Astrocyte (in vitro differentiated cells and primary cell): ENCODE measurements around the gene CCNI. TPM values are rescaled to one million over a fixed set of nuclear protein-coding genes. Genes with fewer than 3 reads are reported as not detected.

ENCODE experiments used
- DNase-seq: peaks from one replicate; pipeline ENCODE4 v3.0.0-alpha.2; 2010; ENCODE audit warnings: low read depth
- FAIRE-seq: peaks from 2 replicates; lab custom pipeline; 2011; peaks lifted over from hg19 to GRCh38; lab: Jason Lieb, UNC
- H2AFZ ChIP-seq: 2 replicates; pipeline ENCODE4 v1.6.0; 2012; ENCODE audit warnings: low read depth, low read length, inconsistent platforms
- H3K27ac ChIP-seq: 2 replicates; pipeline ENCODE4 v1.5.1; 2011; ENCODE audit warnings: low read depth, low read length, inconsistent platforms
- H3K27me3 ChIP-seq: 2 replicates; pipeline ENCODE4 v1.6.0; 2011; ENCODE audit warnings: low read length, inconsistent platforms; ENCODE audit not compliant: insufficient read depth
- H3K36me3 ChIP-seq: 2 replicates; pipeline ENCODE4 v1.5.1; 2011; ENCODE audit warnings: low read length, inconsistent platforms; ENCODE audit not compliant: insufficient read depth
- H3K4me1 ChIP-seq: 2 replicates; pipeline ENCODE4 v1.5.1; 2011; ENCODE audit warnings: low read length, inconsistent platforms; ENCODE audit not compliant: insufficient read depth
- H3K4me2 ChIP-seq: 2 replicates; pipeline ENCODE4 v1.6.0; 2012; ENCODE audit warnings: low read length, inconsistent platforms
- H3K4me3 ChIP-seq: 2 replicates; pipeline ENCODE4 v1.5.1; 2011; ENCODE audit warnings: low read depth, mild to moderate bottlenecking, low read length, inconsistent platforms; ENCODE audit not compliant: insufficient read depth
- H3K79me2 ChIP-seq: 2 replicates; pipeline ENCODE4 v1.6.0; 2012; ENCODE audit warnings: mild to moderate bottlenecking, low read length, inconsistent platforms; ENCODE audit not compliant: insufficient read depth
- H3K9ac ChIP-seq: 2 replicates; pipeline ENCODE4 v1.6.0; 2012; ENCODE audit warnings: mild to moderate bottlenecking, low read length, inconsistent platforms
- H3K9me3 ChIP-seq: 2 replicates; pipeline ENCODE4 v1.5.1; 2012; ENCODE audit warnings: low read depth, mild to moderate bottlenecking, low read length, inconsistent platforms; ENCODE audit not compliant: insufficient read depth
- H4K20me1 ChIP-seq: 2 replicates; pipeline ENCODE4 v1.6.0; 2012; ENCODE audit warnings: low read length, inconsistent platforms; ENCODE audit not compliant: insufficient read depth
- H3K27ac Mint-ChIP-seq: one replicate; pipeline ENCODE4 v1.8.0; 2021; ENCODE audit warnings: mild to moderate bottlenecking, mixed read lengths; ENCODE audit not compliant: unreplicated experiment
- H3K27me3 Mint-ChIP-seq: one replicate; pipeline ENCODE4 v1.8.0; 2021; ENCODE audit warnings: low read depth, mixed read lengths; ENCODE audit not compliant: unreplicated experiment
- H3K36me3 Mint-ChIP-seq: one replicate; pipeline ENCODE4 v1.8.0; 2021; ENCODE audit warnings: low read depth, mixed read lengths; ENCODE audit not compliant: unreplicated experiment
- H3K4me1 Mint-ChIP-seq: one replicate; pipeline ENCODE4 v1.8.0; 2021; ENCODE audit warnings: low read depth, mixed read lengths; ENCODE audit not compliant: unreplicated experiment
- H3K4me3 Mint-ChIP-seq: one replicate; pipeline ENCODE4 v1.8.0; 2021; ENCODE audit warnings: mild to moderate bottlenecking, moderate library complexity, mixed read lengths; ENCODE audit not compliant: unreplicated experiment
- H3K9me3 Mint-ChIP-seq: one replicate; pipeline ENCODE4 v1.8.0; 2021; ENCODE audit warnings: mild to moderate bottlenecking, mixed read lengths; ENCODE audit not compliant: unreplicated experiment
- EZH2 ChIP-seq: IDR thresholded peaks from 2 replicates; pipeline ENCODE4 v1.6.1; 2012; ENCODE audit warnings: mild to moderate bottlenecking, low read length, inconsistent platforms; ENCODE audit not compliant: insufficient read depth
- total RNA-seq: library from RNA; stranded (reverse); gene quantifications from 2 replicates; pipeline ENCODE4 v1.2.1, GENCODE V29; 2021
- TF ChIP-seq, protein P1 (sequence below): IDR thresholded peaks from 2 replicates; pipeline ENCODE4 v1.5.1; 2011; ENCODE audit warnings: low read depth, mild to moderate bottlenecking, inconsistent platforms, low read length, moderate library complexity; ENCODE audit not compliant: insufficient read depth

CCNI gene
- total RNA-seq, 1 donor from 2014 or later: 141 TPM

DNA sequence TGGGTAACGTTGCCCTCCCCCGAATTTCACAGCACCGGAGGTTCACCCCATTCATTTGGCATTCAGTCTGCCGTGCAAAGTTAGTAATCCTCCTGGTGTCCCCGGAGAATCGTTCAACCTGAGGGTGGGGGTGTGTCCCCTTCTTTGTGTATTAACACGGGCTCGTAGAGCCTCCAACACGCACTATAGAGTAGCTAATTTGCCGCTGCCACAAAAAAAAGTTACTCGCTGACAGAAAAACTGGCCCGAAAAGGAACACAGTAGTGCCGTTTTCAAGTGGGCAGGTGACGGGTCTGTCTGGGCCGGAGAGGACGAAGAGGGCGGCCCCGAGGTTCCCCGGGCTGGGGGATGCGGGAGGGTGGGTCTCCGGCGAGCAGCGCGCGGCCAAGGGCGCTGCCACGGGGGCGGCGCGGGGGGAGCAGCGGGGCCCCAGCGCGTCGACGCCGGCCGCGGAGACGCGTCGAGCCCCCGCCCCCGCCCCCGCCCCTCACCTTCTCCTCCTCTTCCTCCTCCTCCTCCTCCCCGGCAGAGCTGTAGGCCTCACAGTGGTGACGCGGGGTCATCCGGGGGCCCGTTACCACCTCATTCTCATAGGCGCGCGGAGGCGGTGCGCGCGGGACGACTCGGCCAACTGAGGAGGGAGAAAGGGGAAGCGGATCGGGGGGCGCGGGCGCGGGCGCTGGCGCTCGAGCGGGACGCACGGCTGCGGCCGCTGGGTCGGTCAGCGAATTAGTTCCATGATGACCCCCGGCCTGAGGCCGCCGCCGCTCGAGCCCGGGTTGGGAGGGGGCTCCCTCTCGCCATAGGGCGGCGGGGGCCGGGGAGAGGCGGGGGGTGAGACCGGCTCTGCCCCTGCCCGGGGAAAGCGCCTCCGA, 571 bp downstream of the CCNI start:
- Histone ChIP-seq H3K27me3 (no peaks in the 10 kb centered on the region), H4K20me1 (peaks cover 47% of the 10 kb centered on the region), H3K4me1 (peaks cover 18% of the 10 kb centered on the region), H3K27ac (peak overlapping the region; percentile 100), H3K79me2 (peaks cover 67% of the 10 kb centered on the region), H3K4me3 (peak overlapping the region; percentile 79), H2AFZ (peak overlapping the region; percentile 40), H3K9ac (peak overlapping the region; percentile 98), H3K4me2 (peak overlapping the region; percentile 88), H3K9me3 (no peaks in the 10 kb centered on the region), H3K36me3 (no peaks in the 10 kb centered on the region)
- no peak for FAIRE-seq
- Mint-ChIP-seq H3K4me1 (peaks cover 14% of the 10 kb centered on the region), H3K27me3 (no peaks in the 10 kb centered on the region), H3K36me3 (peaks cover 1% of the 10 kb centered on the region), H3K4me3 (peak overlapping the region; percentile 95), H3K9me3 (no peaks in the 10 kb centered on the region), H3K27ac (peak overlapping the region; percentile 100)
- TF ChIP-seq, protein P1, sequence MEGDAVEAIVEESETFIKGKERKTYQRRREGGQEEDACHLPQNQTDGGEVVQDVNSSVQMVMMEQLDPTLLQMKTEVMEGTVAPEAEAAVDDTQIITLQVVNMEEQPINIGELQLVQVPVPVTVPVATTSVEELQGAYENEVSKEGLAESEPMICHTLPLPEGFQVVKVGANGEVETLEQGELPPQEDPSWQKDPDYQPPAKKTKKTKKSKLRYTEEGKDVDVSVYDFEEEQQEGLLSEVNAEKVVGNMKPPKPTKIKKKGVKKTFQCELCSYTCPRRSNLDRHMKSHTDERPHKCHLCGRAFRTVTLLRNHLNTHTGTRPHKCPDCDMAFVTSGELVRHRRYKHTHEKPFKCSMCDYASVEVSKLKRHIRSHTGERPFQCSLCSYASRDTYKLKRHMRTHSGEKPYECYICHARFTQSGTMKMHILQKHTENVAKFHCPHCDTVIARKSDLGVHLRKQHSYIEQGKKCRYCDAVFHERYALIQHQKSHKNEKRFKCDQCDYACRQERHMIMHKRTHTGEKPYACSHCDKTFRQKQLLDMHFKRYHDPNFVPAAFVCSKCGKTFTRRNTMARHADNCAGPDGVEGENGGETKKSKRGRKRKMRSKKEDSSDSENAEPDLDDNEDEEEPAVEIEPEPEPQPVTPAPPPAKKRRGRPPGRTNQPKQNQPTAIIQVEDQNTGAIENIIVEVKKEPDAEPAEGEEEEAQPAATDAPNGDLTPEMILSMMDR: no peak
- TF ChIP-seq EZH2: no peak
- DNase-seq: peak; percentile 62

DNA sequence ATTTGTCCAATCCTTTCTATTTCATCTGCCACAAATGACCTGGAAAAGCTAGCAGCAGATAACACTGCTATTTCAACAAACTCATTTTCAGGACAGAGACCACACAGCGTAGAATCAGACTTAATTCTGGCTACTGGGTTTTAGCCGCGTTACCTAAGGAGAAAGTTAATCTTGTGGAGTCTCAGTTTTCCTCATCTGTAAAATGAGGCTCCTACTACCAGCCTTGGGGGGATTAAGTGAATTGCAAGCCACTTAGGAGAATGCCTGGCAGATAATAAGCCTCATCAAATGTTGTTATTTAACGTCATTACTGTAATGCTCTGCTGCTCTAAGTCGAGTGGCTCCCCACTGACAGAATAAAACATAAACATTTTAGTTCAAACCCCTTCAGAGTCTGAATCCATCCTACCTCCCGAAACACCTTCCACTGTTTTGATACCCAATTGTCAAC, 1.4 kb downstream of the CCNI start:
- peak overlapping the region; percentile 79 for H3K4me3 ChIP-seq
- peaks cover 18% of the 10 kb centered on the region for H3K4me1 ChIP-seq
- Mint-ChIP-seq H3K36me3 (peaks cover 1% of the 10 kb centered on the region), H3K9me3 (no peaks in the 10 kb centered on the region), H3K27me3 (no peaks in the 10 kb centered on the region), H3K4me3 (no peak overlapping the region), H3K4me1 (peaks cover 14% of the 10 kb centered on the region), H3K27ac (peak overlapping the region; percentile 93)
- H2AFZ ChIP-seq: no peak overlapping the region
- TF ChIP-seq, protein P1: no peak
- no peak for TF ChIP-seq EZH2
- DNase-seq: no peak
- no peaks in the 10 kb centered on the region for H3K9me3 ChIP-seq
- FAIRE-seq: no peak
- H3K79me2 ChIP-seq: peaks cover 75% of the 10 kb centered on the region
- H3K36me3 ChIP-seq: no peaks in the 10 kb centered on the region
- H3K27me3 ChIP-seq: no peaks in the 10 kb centered on the region
- peaks cover 55% of the 10 kb centered on the region for H4K20me1 ChIP-seq
- peak overlapping the region; percentile 98 for H3K9ac ChIP-seq
- H3K27ac ChIP-seq: peak overlapping the region; percentile 66
- H3K4me2 ChIP-seq: peak overlapping the region; percentile 88
